ENCODE data around the gene SULT4A1. TPM values are rescaled to one million over a fixed set of nuclear protein-coding genes. Genes with fewer than 3 reads are reported as not detected.
A peak's percentile ranks its signal among the peaks of the same experiment; 100 is the strongest.

Gene SULT4A1
- total RNA-seq, 1 experiment from 2014 or later: not detected

DNA sequence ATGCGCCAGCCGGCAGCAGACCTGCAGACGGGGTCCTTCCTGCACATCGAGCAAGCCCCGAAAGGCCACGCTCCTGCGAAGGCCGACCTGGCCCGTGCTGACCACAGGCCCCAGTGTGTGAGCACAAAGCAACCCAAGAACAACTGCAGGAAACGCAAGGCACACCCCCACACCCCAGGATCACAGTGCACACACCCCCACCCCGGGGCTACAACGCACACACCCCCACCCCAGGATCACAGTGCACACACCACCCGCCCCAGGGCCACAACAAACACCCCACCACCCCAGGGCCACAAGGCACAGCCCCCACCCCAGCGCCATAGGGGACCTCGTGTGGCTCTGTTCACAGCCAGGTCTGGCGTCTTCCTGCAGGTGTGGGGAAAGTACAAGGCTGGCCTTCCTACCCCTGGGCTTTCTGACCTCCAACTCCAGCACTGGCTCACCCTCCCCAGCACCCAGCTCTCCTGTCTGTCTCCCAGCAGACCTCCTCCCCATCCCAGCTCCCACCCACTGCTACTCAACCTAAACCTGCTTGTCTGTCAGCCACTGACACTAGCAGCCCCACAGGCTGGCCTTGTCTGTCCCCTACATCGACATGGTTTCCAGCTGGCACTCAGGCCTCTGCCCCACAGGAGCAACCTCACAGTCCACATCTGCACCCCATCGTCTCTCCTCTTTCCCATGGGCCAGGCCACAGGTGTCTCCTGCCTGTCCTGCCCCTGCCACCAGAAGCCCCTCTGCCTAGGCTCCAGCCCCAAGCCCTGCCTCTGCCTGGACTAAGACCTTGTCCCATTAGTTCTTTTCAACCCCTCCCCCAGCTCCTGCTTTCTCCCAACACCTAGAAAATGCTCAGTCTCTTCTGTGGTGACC is 29.7 kb downstream of the SULT4A1 start:
- Histone ChIP-seq H3K27me3 (ENCODE audit: low read length) (no peaks in the 10 kb centered on the region), H3K4me1 (ENCODE audit: low read length) (peaks cover 8% of the 10 kb centered on the region), H3K79me2 (ENCODE audit: low read length) (no peaks in the 10 kb centered on the region), H3K9me2 (replicated peaks; ENCODE audit: insufficient read depth, low read length) (no peaks in the 10 kb centered on the region), H3K36me3 (ENCODE audit: insufficient read depth, low read length) (no peaks in the 10 kb centered on the region), H3K4me2 (ENCODE audit: low read depth, low read length, poor library complexity, severe bottlenecking) (no peak overlapping the region), H3K27ac (ENCODE audit: low read length) (no peak overlapping the region), H3K9ac (ENCODE audit: low read length) (no peak overlapping the region), H4K20me1 (ENCODE audit: insufficient read depth, low read depth, low read length) (no peaks in the 10 kb centered on the region), H3K9me3 (ENCODE audit: low read length) (no peaks in the 10 kb centered on the region), H2AFZ (ENCODE audit: low read length) (no peak overlapping the region), H3K4me3 (ENCODE audit: low read length) (no peak overlapping the region)
- no peak for DNase-seq

DNA sequence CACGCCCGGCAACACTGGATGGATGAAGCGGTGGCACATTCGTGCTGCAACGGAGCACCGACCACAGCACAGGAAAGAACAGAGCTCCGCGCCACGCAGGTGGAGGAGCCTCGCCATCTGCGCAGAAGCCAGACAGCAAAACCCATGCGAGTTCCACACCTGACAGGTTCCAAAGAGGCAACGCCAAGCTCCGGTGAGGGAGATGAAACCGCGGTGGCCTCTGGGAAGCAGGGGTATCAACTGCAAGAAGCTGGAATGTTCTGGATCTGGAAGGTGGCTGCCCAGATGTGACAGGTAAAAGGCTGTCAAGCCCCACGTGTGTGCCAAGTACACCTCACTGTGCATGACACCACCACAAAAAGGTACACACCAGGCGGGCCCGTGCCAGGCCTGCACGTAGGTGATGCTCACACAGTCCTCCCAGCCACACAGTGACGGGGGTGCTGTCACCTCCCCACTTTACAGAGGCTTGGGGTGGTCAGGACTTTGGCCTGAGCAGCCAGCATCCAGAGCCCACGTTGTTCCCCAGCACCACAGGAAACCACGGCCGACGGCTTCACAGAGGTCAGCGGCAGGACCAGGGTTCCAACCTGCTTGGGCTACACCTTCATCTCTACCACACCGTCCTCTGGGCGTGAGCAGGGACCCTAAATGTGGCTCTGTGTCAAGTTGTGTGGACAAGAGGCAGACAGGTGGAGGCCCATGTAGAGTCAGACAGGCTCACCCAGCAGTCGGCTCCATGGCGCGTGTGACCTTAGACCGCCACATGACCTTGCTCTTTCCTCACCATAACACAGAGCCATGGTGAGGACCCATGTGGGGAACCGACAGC is 30.5 kb downstream of the SULT4A1 start:
- Histone ChIP-seq H3K27ac (ENCODE audit: low read length) (no peak overlapping the region), H3K9me3 (ENCODE audit: low read length) (no peaks in the 10 kb centered on the region), H2AFZ (ENCODE audit: low read length) (no peak overlapping the region), H3K4me1 (ENCODE audit: low read length) (peaks cover 8% of the 10 kb centered on the region), H3K27me3 (ENCODE audit: low read length) (no peaks in the 10 kb centered on the region), H3K36me3 (ENCODE audit: insufficient read depth, low read length) (no peaks in the 10 kb centered on the region), H3K79me2 (ENCODE audit: low read length) (no peaks in the 10 kb centered on the region), H4K20me1 (ENCODE audit: insufficient read depth, low read depth, low read length) (no peaks in the 10 kb centered on the region), H3K9me2 (replicated peaks; ENCODE audit: insufficient read depth, low read length) (no peaks in the 10 kb centered on the region), H3K4me2 (ENCODE audit: low read depth, low read length, poor library complexity, severe bottlenecking) (no peak overlapping the region), H3K9ac (ENCODE audit: low read length) (no peak overlapping the region), H3K4me3 (ENCODE audit: low read length) (no peak overlapping the region)
- DNase-seq: no peak

DNA sequence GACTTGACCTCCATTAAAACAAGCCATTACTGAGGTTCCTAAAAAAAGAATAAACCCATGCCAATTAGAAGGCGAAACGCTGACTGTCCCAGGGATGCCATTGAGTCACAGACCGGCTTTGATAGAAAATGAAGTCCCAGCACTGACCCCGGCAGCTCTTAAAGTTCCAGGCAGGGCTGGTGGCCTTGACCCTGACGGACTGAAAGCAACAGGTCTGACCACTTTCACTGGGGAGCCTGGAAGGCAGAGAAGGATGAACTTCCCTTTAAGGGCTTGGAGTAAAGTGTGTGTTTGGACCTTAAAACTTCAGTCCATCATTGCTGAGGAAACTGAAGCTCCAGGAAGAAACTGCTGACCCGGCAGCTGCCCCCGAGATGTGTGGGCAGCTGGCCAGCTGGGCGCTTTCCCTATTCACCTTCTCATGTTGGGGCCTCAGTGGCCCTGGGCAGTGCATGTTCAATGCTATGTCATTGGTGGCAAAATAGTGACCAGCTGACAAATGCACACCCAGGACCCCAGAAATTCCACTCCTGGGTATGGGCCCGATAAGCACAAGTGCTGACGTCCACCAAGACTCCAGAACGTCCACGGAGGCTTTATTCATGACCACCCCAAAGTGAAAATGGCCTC is 31.3 kb downstream of the SULT4A1 start:
- Histone ChIP-seq H3K27me3 (ENCODE audit: low read length) (no peaks in the 10 kb centered on the region), H3K4me3 (ENCODE audit: low read length) (no peak overlapping the region), H3K9me2 (replicated peaks; ENCODE audit: insufficient read depth, low read length) (no peaks in the 10 kb centered on the region), H3K9ac (ENCODE audit: low read length) (no peak overlapping the region), H3K79me2 (ENCODE audit: low read length) (no peaks in the 10 kb centered on the region), H3K9me3 (ENCODE audit: low read length) (no peaks in the 10 kb centered on the region), H3K27ac (ENCODE audit: low read length) (no peak overlapping the region), H3K36me3 (ENCODE audit: insufficient read depth, low read length) (no peaks in the 10 kb centered on the region), H4K20me1 (ENCODE audit: insufficient read depth, low read depth, low read length) (no peaks in the 10 kb centered on the region), H3K4me1 (ENCODE audit: low read length) (peaks cover 8% of the 10 kb centered on the region), H3K4me2 (ENCODE audit: low read depth, low read length, poor library complexity, severe bottlenecking) (no peak overlapping the region), H2AFZ (ENCODE audit: low read length) (no peak overlapping the region)
- DNase-seq: no peak

DNA sequence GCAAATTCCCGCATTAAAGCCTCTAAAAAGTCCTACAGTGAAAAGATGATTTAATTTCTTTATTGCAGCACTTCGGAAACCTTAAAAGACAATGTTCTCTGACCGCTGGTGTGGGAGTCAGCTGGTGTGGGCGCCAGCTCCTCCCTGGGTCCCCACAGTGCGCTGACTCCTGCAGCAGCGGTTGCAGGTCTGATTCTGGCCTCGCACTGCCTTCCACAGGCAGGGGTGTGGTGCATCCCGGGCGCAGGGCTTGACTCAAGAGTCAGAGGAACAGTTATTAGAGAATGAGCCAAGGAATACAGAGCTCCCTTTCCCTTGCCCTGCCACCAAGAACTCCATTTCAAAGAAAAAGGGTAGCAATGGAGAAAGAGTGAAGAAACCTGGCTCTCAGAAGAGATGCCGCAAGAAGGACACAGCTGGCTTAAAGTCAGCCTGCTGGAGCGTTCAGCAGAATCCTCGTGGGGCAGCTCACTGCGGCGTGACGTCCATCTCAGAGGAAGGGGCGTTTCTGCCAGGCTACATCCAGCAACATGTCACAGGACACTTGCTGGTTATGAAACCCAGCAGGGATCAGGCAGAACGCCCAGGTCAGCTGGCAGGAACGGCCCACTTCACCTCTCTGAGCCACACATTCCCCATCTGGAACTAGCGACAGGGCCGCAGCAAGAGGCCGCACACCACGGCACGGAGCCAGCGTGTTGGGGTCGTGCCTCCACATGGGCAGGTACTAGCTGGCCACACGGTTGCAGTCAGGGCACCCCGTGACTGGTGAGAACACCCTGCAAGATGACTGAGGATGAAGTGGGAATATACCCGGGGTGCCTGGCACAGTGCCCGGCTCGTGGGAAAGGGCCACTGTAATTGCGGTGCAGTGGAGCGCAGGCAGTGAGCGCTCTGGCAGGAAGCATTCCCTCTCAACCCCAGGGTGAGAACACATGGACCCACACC is 32.1 kb downstream of the SULT4A1 start:
- no peak for DNase-seq
- no peak overlapping the region for H3K4me2 ChIP-seq (ENCODE audit: low read depth, low read length, poor library complexity, severe bottlenecking)
- no peaks in the 10 kb centered on the region for H3K9me2 ChIP-seq (replicated peaks; ENCODE audit: insufficient read depth, low read length)

DNA sequence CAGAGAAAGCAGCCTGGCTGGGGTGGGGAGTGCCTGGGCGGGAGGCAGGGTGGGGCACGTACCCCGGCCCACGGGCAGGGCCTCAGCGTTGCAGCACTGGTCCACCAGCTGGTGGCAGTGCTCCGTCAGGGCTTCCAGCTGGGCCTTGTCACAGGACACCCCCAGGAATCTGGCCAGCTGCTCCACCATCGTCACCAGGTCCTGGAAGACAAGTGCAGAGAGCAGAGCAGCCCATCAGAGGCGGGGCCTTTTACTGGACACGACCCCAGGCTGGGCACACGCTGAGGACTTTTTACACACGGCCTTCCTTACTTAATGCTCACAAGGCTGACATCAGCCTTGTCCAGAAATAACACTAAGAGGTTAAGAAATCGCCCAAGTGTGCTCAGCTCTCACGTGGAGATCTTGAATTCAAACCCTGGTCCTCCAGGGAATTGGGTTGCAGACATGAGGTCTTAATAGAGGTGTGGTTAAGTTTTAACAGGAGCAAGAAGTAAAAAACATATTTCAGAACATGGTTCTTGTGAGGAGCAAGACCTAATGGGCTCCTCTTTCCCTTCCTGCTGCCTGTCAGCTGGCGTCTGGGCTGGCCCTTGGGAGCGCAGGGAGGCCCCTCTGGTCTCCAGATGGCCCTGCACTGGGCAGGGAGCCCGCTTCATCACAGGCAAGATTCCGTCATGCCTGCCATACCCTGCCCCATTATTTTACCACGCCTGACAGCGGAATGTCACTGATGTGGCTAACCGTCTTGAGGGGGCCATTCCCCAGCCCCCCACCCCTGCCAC is 33.1 kb downstream of the SULT4A1 start:
- Histone ChIP-seq H3K27ac (ENCODE audit: low read length) (no peak overlapping the region), H3K4me3 (ENCODE audit: low read length) (no peak overlapping the region), H3K27me3 (ENCODE audit: low read length) (no peaks in the 10 kb centered on the region), H2AFZ (ENCODE audit: low read length) (no peak overlapping the region), H4K20me1 (ENCODE audit: insufficient read depth, low read depth, low read length) (no peaks in the 10 kb centered on the region), H3K4me1 (ENCODE audit: low read length) (peaks cover 8% of the 10 kb centered on the region), H3K9me2 (replicated peaks; ENCODE audit: insufficient read depth, low read length) (no peaks in the 10 kb centered on the region), H3K4me2 (ENCODE audit: low read depth, low read length, poor library complexity, severe bottlenecking) (no peak overlapping the region), H3K79me2 (ENCODE audit: low read length) (no peaks in the 10 kb centered on the region), H3K9me3 (ENCODE audit: low read length) (no peaks in the 10 kb centered on the region), H3K9ac (ENCODE audit: low read length) (no peak overlapping the region), H3K36me3 (ENCODE audit: insufficient read depth, low read length) (no peaks in the 10 kb centered on the region)
- peak; percentile 68 for DNase-seq

More for the DNA sequence above, 32.1 kb downstream of the SULT4A1 start:
- Histone ChIP-seq H3K27ac (ENCODE audit: low read length) (no peak overlapping the region), H2AFZ (ENCODE audit: low read length) (no peak overlapping the region), H3K27me3 (ENCODE audit: low read length) (no peaks in the 10 kb centered on the region), H3K79me2 (ENCODE audit: low read length) (no peaks in the 10 kb centered on the region), H3K4me3 (ENCODE audit: low read length) (no peak overlapping the region), H3K36me3 (ENCODE audit: insufficient read depth, low read length) (no peaks in the 10 kb centered on the region), H3K4me1 (ENCODE audit: low read length) (peaks cover 8% of the 10 kb centered on the region), H4K20me1 (ENCODE audit: insufficient read depth, low read depth, low read length) (no peaks in the 10 kb centered on the region), H3K9me3 (ENCODE audit: low read length) (no peaks in the 10 kb centered on the region), H3K9ac (ENCODE audit: low read length) (no peak overlapping the region)

DNA sequence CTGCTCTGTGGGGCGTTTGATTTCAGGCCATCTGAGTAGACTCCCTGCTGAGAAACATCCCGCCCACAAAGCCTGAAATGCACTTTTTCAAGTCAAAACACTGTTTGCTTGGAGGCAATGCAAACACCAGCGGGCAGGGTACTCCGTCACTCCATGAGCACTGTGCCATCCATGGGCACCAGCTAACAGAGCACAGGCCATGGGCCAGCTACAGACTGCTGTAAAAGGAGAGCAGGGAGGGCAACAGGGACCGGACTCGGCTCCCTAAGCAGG is 33.7 kb downstream of the SULT4A1 start:
- no peaks in the 10 kb centered on the region for H4K20me1 ChIP-seq (ENCODE audit: insufficient read depth, low read depth, low read length)
- H3K9ac ChIP-seq (ENCODE audit: low read length): no peak overlapping the region
- H3K9me3 ChIP-seq (ENCODE audit: low read length): no peaks in the 10 kb centered on the region
- H3K27me3 ChIP-seq (ENCODE audit: low read length): no peaks in the 10 kb centered on the region
- no peak overlapping the region for H2AFZ ChIP-seq (ENCODE audit: low read length)
- H3K4me1 ChIP-seq (ENCODE audit: low read length): peaks cover 8% of the 10 kb centered on the region
- DNase-seq: no peak
- no peaks in the 10 kb centered on the region for H3K36me3 ChIP-seq (ENCODE audit: insufficient read depth, low read length)
- H3K4me2 ChIP-seq (ENCODE audit: low read depth, low read length, poor library complexity, severe bottlenecking): no peak overlapping the region
- no peaks in the 10 kb centered on the region for H3K79me2 ChIP-seq (ENCODE audit: low read length)
- no peak overlapping the region for H3K4me3 ChIP-seq (ENCODE audit: low read length)
- H3K9me2 ChIP-seq (replicated peaks; ENCODE audit: insufficient read depth, low read length): no peaks in the 10 kb centered on the region
- no peak overlapping the region for H3K27ac ChIP-seq (ENCODE audit: low read length)

DNA sequence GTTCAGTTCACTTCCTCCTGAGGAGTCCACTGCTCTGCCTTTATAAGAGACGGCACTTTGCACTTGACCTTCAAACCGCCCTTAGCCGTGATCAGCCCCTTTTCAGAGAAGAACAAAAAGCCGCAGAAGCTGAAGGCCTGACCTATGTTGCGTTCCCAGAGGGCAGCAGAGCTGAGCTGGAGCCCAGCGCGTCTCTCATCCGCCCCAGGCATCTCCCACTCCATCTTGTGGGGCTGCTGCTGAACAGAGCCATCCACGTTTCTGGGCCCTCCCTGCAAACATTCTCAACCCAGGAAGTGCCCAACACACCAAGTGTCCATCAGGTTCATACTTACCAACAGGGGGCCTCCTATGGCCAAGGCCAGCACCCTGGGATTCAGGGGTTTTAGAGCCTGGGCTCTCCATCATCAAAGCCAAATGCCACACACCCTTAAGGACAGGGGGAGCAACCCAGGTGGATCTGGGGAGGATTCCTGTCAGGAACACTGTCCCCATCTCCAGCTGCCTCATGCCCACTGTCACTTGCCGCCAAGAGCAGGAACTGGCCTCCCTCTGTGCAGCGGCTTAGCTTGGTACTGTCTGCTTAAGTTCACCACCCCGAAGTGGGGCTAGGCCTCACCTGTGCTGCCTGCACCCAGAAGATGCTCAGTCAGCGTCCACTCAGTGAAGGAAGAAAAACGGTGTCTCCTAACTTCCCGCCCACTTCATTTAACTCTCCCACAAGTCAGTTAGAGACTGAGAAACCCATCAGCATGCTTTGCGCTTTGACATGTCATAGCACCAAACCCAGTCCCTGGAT is 34.2 kb downstream of the SULT4A1 start:
- H3K4me2 ChIP-seq (ENCODE audit: low read depth, low read length, poor library complexity, severe bottlenecking): no peak overlapping the region
- no peak overlapping the region for H3K4me3 ChIP-seq (ENCODE audit: low read length)
- H3K9me3 ChIP-seq (ENCODE audit: low read length): no peaks in the 10 kb centered on the region
- DNase-seq: no peak
- no peaks in the 10 kb centered on the region for H3K79me2 ChIP-seq (ENCODE audit: low read length)
- H3K36me3 ChIP-seq (ENCODE audit: insufficient read depth, low read length): no peaks in the 10 kb centered on the region
- no peak overlapping the region for H2AFZ ChIP-seq (ENCODE audit: low read length)
- no peaks in the 10 kb centered on the region for H3K27me3 ChIP-seq (ENCODE audit: low read length)
- H3K9me2 ChIP-seq (replicated peaks; ENCODE audit: insufficient read depth, low read length): no peaks in the 10 kb centered on the region
- H3K9ac ChIP-seq (ENCODE audit: low read length): no peak overlapping the region
- no peaks in the 10 kb centered on the region for H4K20me1 ChIP-seq (ENCODE audit: insufficient read depth, low read depth, low read length)
- no peak overlapping the region for H3K27ac ChIP-seq (ENCODE audit: low read length)
- peaks cover 8% of the 10 kb centered on the region for H3K4me1 ChIP-seq (ENCODE audit: low read length)
